SK-N-SH (cell line): ENCODE measurements around the gene PARP14. TPM values are rescaled to one million over a fixed set of nuclear protein-coding genes. Genes with fewer than 3 reads are reported as not detected.

Experiments used
- CTCF ChIA-PET: fragments of 300-600, 350-600 bp; formaldehyde crosslinking; extraction: SDS; loops from one replicate; lab custom pipeline; 2021; lab: Yijun Ruan, JAX
- POLR2A ChIA-PET: fragments of 350-600 bp; sonication (Branson Sonifier 250); formaldehyde crosslinking; extraction: SDS; loops from one replicate; lab custom pipeline; 2020; ENCODE audit warnings: antibody characterized with exemption, inconsistent platforms; lab: Yijun Ruan, JAX
- DNase-seq: peaks from one replicate; pipeline ENCODE4 v3.0.0; 2012
- H2AFZ ChIP-seq: fragments of 200-600 bp; sonication (generic); 2 replicates; pipeline ENCODE4 v1.8.1; 2016; ENCODE audit warnings: antibody characterized with exemption, mild to moderate bottlenecking, low read depth
- H3F3A ChIP-seq: fragments of 200-600 bp; sonication (generic); replicated peaks from 2 replicates; pipeline ENCODE3; 2016; ENCODE audit warnings: antibody characterized with exemption, mild to moderate bottlenecking; ENCODE audit not compliant: insufficient read depth
- H3K27ac ChIP-seq, 2 experiments: fragments of 200-500 bp in 1 of 2; fragments of 200-600 bp in 1 of 2; sonication (Bioruptor generic) in 1 of 2; sonication (generic), shearing (Covaris generic) in 1 of 2; 2 replicates each; pipeline versions ENCODE4 v1.5.1 to v1.6.1; 2014 to 2016; ENCODE audit warnings: low read depth in 2 of 2, inconsistent platforms in 1 of 2, low read length in 1 of 2, mild to moderate bottlenecking in 1 of 2, mixed read lengths in 1 of 2
- H3K27me3 ChIP-seq: fragments of 200-600 bp; sonication (generic), shearing (Covaris generic); 2 replicates; pipeline ENCODE4 v1.6.1; 2016; ENCODE audit warnings: mixed run types; ENCODE audit not compliant: insufficient read depth
- H3K36me3 ChIP-seq, 2 experiments: fragments of 200-500 bp in 1 of 2; fragments of 200-600 bp in 1 of 2; sonication (Bioruptor generic) in 1 of 2; sonication (generic) in 1 of 2; replicated peaks in 1 of 2; 2 replicates each; pipeline versions ENCODE3 to v1.5.1; 2014 to 2016; ENCODE audit warnings: low read length in 1 of 2, mild to moderate bottlenecking in 1 of 2; ENCODE audit not compliant: insufficient read depth in 2 of 2, control insufficient read depth in 1 of 2
- H3K4me1 ChIP-seq, 2 experiments: fragments of 200-500 bp in 1 of 2; fragments of 200-600 bp in 1 of 2; sonication (Bioruptor generic) in 1 of 2; sonication (generic), shearing (Covaris generic) in 1 of 2; 2 replicates each; pipeline versions ENCODE4 v1.5.1 to v1.6.1; 2014 to 2016; ENCODE audit warnings: low read depth in 1 of 2, low read length in 1 of 2, mixed run types in 1 of 2; ENCODE audit not compliant: insufficient read depth in 2 of 2, control insufficient read depth in 1 of 2
- H3K4me2 ChIP-seq: fragments of 200-600 bp; sonication (generic), shearing (Covaris generic); 2 replicates; pipeline ENCODE4 v1.6.1; 2017; ENCODE audit warnings: mixed run types
- H3K4me3 ChIP-seq, 2 experiments: fragments of 200-500 bp in 1 of 2; fragments of 200-600 bp in 1 of 2; sonication (Bioruptor generic) in 1 of 2; sonication (generic), shearing (Covaris generic) in 1 of 2; 2 replicates each; pipeline versions ENCODE4 v1.5.1 to v1.8.1; 2014 to 2016; ENCODE audit warnings: low read depth in 2 of 2, inconsistent platforms in 1 of 2, low read length in 1 of 2, mild to moderate bottlenecking in 1 of 2, mixed read lengths in 1 of 2, moderate library complexity in 1 of 2
- H3K79me2 ChIP-seq: fragments of 200-600 bp; sonication (generic); 2 replicates; pipeline ENCODE4 v1.8.1; 2017; ENCODE audit warnings: mild to moderate bottlenecking; ENCODE audit not compliant: insufficient read depth
- H3K9ac ChIP-seq: fragments of 200-600 bp; sonication (generic); 2 replicates; pipeline ENCODE4 v1.6.1; 2017; ENCODE audit warnings: mixed run types
- H3K9me2 ChIP-seq: fragments of 200-600 bp; sonication (generic); 2 replicates; pipeline ENCODE4 v1.6.1; 2017; ENCODE audit warnings: mixed run types
- H3K9me3 ChIP-seq: fragments of 200-600 bp; sonication (generic); 2 replicates; pipeline ENCODE4 v1.6.1; 2017; ENCODE audit warnings: mixed run types, mild to moderate bottlenecking, moderate library complexity
- H4K20me1 ChIP-seq: fragments of 200-600 bp; sonication (generic); 2 replicates; pipeline ENCODE4 v1.6.1; 2017; ENCODE audit warnings: mild to moderate bottlenecking, mixed run types; ENCODE audit not compliant: insufficient read depth
- CHD2 ChIP-seq: fragments of 150-350 bp; IDR thresholded peaks from 2 replicates; pipeline ENCODE4 v1.6.1; 2018; ENCODE audit warnings: low read length; ENCODE audit not compliant: partially characterized antibody
- CTCF ChIP-seq: fragments of 200-600 bp; sonication (generic); IDR thresholded peaks from 2 replicates; pipeline ENCODE4 v1.6.1; 2017; ENCODE audit warnings: antibody characterized with exemption, mild to moderate bottlenecking, moderate library complexity
- ELF1 ChIP-seq: IDR thresholded peaks from 2 replicates; pipeline ENCODE4 v1.4.0; 2012
- EZH2phosphoT487 ChIP-seq: fragments of 200-600 bp; sonication (generic); IDR thresholded peaks from 2 replicates; pipeline ENCODE4 v1.6.1; 2017; ENCODE audit warnings: low read depth, mixed run types, mild to moderate bottlenecking, antibody characterized with exemption, moderate library complexity, borderline replicate concordance
- FOXJ3 ChIP-seq: sonication (generic); formaldehyde crosslinking; IDR thresholded peaks from 2 replicates; pipeline ENCODE4 v1.5.1; 2020; ENCODE audit warnings: mild to moderate bottlenecking, missing genetic modification reagents
- FOXM1 ChIP-seq: IDR thresholded peaks from 2 replicates; pipeline ENCODE4 v1.4.0; 2012; ENCODE audit warnings: low read depth, mild to moderate bottlenecking
- IRF3 ChIP-seq: fragments of 150-350 bp; IDR thresholded peaks from 2 replicates; pipeline ENCODE4 v1.6.1; 2016; ENCODE audit warnings: mild to moderate bottlenecking, low read depth, low read length
- MEF2A ChIP-seq: IDR thresholded peaks from 2 replicates; pipeline ENCODE4 v1.4.0; 2012; ENCODE audit warnings: low read depth, borderline replicate concordance
- MXI1 ChIP-seq: IDR thresholded peaks from 2 replicates; pipeline ENCODE4 v1.6.1; 2012; ENCODE audit warnings: mild to moderate bottlenecking, low read depth, low read length, improper control_type of control experiment
- NRF1 ChIP-seq: IDR thresholded peaks from 2 replicates; pipeline ENCODE4 v1.6.1; 2012; ENCODE audit warnings: low read depth, mild to moderate bottlenecking, low read length
- PBX3 ChIP-seq: IDR thresholded peaks from 2 replicates; pipeline ENCODE4; 2012
- POLR2AphosphoS5 ChIP-seq: IDR thresholded peaks from 2 replicates; pipeline ENCODE4 v1.6.1; 2012; ENCODE audit warnings: low read depth, low read length
- RCOR1 ChIP-seq: fragments of 150-350 bp; IDR thresholded peaks from 2 replicates; pipeline ENCODE4 v1.6.1; 2017; ENCODE audit warnings: antibody characterized with exemption, low read length
- RFX5 ChIP-seq: IDR thresholded peaks from 2 replicates; pipeline ENCODE4 v1.6.1; 2012; ENCODE audit warnings: mild to moderate bottlenecking, improper control_type of control experiment, low read length
- SIN3A ChIP-seq: IDR thresholded peaks from 2 replicates; pipeline ENCODE4 v1.6.1; 2012; ENCODE audit warnings: low read depth, mild to moderate bottlenecking, low read length, moderate library complexity, borderline replicate concordance
- SMC3 ChIP-seq: IDR thresholded peaks from 2 replicates; pipeline ENCODE4 v1.6.1; 2012; ENCODE audit warnings: low read depth, low read length, improper control_type of control experiment
- TAF1 ChIP-seq: IDR thresholded peaks from 2 replicates; pipeline ENCODE4 v1.6.1; 2012; ENCODE audit warnings: low read depth, mild to moderate bottlenecking, low read length, moderate library complexity, borderline replicate concordance
- TCF12 ChIP-seq: IDR thresholded peaks from 2 replicates; pipeline ENCODE4 v1.4.0; 2012
- TEAD4 ChIP-seq: IDR thresholded peaks from 2 replicates; pipeline ENCODE4 v1.4.0; 2012; ENCODE audit warnings: mild to moderate bottlenecking, borderline replicate concordance; ENCODE audit not compliant: insufficient read depth
- USF1 ChIP-seq: IDR thresholded peaks from 2 replicates; pipeline ENCODE4 v1.4.0; 2012; ENCODE audit warnings: low read depth, borderline replicate concordance
- USF2 ChIP-seq: fragments of 150-350 bp; IDR thresholded peaks from 2 replicates; pipeline ENCODE4 v1.6.1; 2017; ENCODE audit warnings: antibody characterized with exemption, low read length, low read depth, borderline replicate concordance
- YY1 ChIP-seq: IDR thresholded peaks from 2 replicates; pipeline ENCODE4 v1.4.0; 2012; ENCODE audit warnings: low read depth, mild to moderate bottlenecking
- WGBS: methylation state at CpG from one replicate; pipeline ENCODE4 v1.1.6; 2017; ENCODE audit warnings: low lambda C conversion rate; 5-methylcytosine and 5-hydroxymethylcytosine counted together
- polyA plus RNA-seq, 3 experiments: library from polyadenylated mRNA; depleted of rRNA; stranded (reverse); fragments of >200 nt; gene quantifications; 2 replicates each; pipeline ENCODE4 v1.2.3, GENCODE V29; 2012

Gene PARP14
- polyA plus RNA-seq, 1 of the 3 experiments (the other 2 are of a cell fraction): 9.2 TPM

GRCh38 chr3:122674339-122674738 is 6.3 kb upstream of the PARP14 start:
- no peak overlapping the region for H3K4me2 ChIP-seq
- H3K79me2 ChIP-seq: no peaks in the 10 kb centered on the region
- no peak overlapping the region for H3K9ac ChIP-seq
- CTCF ChIA-PET: no interaction called here
- H3K36me3 ChIP-seq: no peaks in the 10 kb centered on the region
- no peaks in the 10 kb centered on the region for H3K9me3 ChIP-seq
- peaks cover 7% of the 10 kb centered on the region for H3F3A ChIP-seq
- no peak for DNase-seq
- POLR2A ChIA-PET: no interaction called here
- no peaks in the 10 kb centered on the region for H3K9me2 ChIP-seq
- H4K20me1 ChIP-seq: no peaks in the 10 kb centered on the region
- H3K27me3 ChIP-seq: no peaks in the 10 kb centered on the region
- 49% methylated on average over 3 of the region's 3 CpGs for WGBS
- TF ChIP-seq MXI1 (no peak), USF1 (no peak), YY1 (no peak), POLR2AphosphoS5 (no peak), SIN3A (no peak), EZH2phosphoT487 (no peak), TEAD4 (no peak), TCF12 (no peak), NRF1 (no peak), FOXJ3 (no peak), ELF1 (no peak), IRF3 (no peak), MEF2A (no peak), SMC3 (no peak)
- TF ChIP-seq, all 33 proteins: peak for 0
- H3K4me3 ChIP-seq: no peak overlapping the region
- H3K27ac ChIP-seq: no peak overlapping the region
- H2AFZ ChIP-seq: no peak overlapping the region
- H3K4me1 ChIP-seq: peaks cover under 1 to 7% of the 10 kb centered on the region in 2 experiments; a peak in 3 of 4 replicates

GRCh38 chr3:122676759-122677158 is 3.9 kb upstream of the PARP14 start:
- H4K20me1 ChIP-seq: no peaks in the 10 kb centered on the region
- H3K9me3 ChIP-seq: no peaks in the 10 kb centered on the region
- H3K4me2 ChIP-seq: no peak overlapping the region
- H3K27ac ChIP-seq: peak overlapping the region in 1 of 2 experiments; percentile 76; a peak in 2 of 4 replicates
- no peak overlapping the region for H2AFZ ChIP-seq
- peaks cover 12% of the 10 kb centered on the region in 2 experiments; a peak in 3 of 4 replicates for H3K4me1 ChIP-seq
- peaks cover 4% of the 10 kb centered on the region; the same call in 1 of the 2 replicates for H3K79me2 ChIP-seq
- ChIA-PET POLR2A (interaction anchor here (0.9 kb wide), 1 partner anchor 112 kb away, joined by 3 read pairs; the partner anchor contains the start of genes DTX3L and PARP9), CTCF (interaction anchor here (1.4 to 5.8 kb wide), 2 partner anchors 117 to 219 kb away, joined by 3 to 84 read pairs; no protein-coding TSS in a partner anchor)
- DNase-seq: peak; percentile 26
- no peaks in the 10 kb centered on the region for H3K36me3 ChIP-seq
- no peaks in the 10 kb centered on the region for H3K9me2 ChIP-seq
- no peak overlapping the region for H3K9ac ChIP-seq
- H3F3A ChIP-seq: peaks cover 20% of the 10 kb centered on the region
- no peaks in the 10 kb centered on the region for H3K27me3 ChIP-seq
- WGBS: 13% methylated on average over 2 of the region's 2 CpGs
- H3K4me3 ChIP-seq: no peak overlapping the region; a peak in 1 of 4 replicates
- TF ChIP-seq TAF1 (no peak), TCF12 (peak; percentile 19; the same call in 1 of the 2 replicates), CTCF (no peak), RFX5 (no peak), POLR2AphosphoS5 (no peak), USF2 (no peak), PBX3 (peak; percentile 68), FOXJ3 (no peak), CHD2 (peak; percentile 39), FOXM1 (no peak), RCOR1 (peak; percentile 76; the same call in 1 of the 2 replicates)
